AG10803 (cell line): ENCODE data around the gene ELK3.

Experiments used
- DNase-seq: peaks from one replicate; pipeline ENCODE4 v3.0.0; 2010; ENCODE audit warnings: low read depth
- H3K4me3 ChIP-seq: 2 replicates; pipeline ENCODE4 v1.5.1; 2011; ENCODE audit warnings: mild to moderate bottlenecking, low read length, control low read depth
- TF ChIP-seq, protein P1 (sequence below): conservative IDR thresholded peaks from 2 replicates; pipeline ENCODE4 v1.5.1; 2011; ENCODE audit warnings: mild to moderate bottlenecking, low read length, control low read depth, inconsistent platforms

ELK3 gene

DNA sequence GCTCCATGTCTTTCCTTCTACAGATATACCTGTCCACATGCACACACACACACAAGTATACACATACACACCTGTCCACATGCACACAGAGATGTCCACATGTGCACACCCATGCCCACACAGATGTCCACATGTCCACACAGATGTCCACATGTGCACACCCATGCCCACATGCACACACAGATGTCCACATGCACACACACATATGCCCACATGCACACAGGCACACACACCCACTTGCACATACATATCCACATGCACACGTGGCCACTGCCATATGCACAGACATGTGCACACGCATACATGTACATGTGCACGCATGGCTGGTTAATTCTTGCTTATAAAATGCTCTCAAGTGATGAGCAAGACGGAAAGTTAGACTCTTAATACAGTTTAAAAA is 32.2 kb downstream of the ELK3 start:
- TF ChIP-seq, protein P1, sequence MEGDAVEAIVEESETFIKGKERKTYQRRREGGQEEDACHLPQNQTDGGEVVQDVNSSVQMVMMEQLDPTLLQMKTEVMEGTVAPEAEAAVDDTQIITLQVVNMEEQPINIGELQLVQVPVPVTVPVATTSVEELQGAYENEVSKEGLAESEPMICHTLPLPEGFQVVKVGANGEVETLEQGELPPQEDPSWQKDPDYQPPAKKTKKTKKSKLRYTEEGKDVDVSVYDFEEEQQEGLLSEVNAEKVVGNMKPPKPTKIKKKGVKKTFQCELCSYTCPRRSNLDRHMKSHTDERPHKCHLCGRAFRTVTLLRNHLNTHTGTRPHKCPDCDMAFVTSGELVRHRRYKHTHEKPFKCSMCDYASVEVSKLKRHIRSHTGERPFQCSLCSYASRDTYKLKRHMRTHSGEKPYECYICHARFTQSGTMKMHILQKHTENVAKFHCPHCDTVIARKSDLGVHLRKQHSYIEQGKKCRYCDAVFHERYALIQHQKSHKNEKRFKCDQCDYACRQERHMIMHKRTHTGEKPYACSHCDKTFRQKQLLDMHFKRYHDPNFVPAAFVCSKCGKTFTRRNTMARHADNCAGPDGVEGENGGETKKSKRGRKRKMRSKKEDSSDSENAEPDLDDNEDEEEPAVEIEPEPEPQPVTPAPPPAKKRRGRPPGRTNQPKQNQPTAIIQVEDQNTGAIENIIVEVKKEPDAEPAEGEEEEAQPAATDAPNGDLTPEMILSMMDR, result no peak
- DNase-seq, result no peak
- H3K4me3 ChIP-seq, result no peak overlapping the region

DNA sequence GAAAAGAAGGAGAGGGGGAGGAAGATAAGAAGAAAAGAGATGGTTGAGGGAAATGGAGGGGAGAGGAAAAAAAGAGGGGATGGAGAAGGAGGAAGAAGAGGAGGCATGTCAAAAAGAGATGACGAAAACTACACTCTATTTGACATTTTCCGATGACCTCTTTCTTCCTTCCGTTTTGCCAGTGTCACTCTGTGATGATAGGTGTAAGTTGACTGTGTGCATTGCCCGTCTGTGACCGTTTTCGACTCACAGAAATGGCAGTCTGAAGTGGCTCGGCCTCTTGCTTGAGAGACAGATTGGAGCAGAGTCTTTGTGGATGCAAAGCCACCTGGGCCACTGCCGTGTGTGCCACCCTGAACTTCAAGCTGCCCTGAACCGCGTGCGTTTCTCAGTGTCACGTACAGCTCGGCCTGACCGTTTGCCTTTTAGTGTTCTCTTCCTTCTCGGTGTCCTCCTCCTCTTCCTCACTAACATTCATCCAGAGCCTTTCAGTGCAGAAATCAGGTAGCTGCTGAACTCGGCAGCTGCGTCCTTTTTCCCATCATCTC is 32.7 kb downstream of the ELK3 start:
- TF ChIP-seq, protein P1, result no peak
- DNase-seq, result no peak
- H3K4me3 ChIP-seq, result no peak overlapping the region

DNA sequence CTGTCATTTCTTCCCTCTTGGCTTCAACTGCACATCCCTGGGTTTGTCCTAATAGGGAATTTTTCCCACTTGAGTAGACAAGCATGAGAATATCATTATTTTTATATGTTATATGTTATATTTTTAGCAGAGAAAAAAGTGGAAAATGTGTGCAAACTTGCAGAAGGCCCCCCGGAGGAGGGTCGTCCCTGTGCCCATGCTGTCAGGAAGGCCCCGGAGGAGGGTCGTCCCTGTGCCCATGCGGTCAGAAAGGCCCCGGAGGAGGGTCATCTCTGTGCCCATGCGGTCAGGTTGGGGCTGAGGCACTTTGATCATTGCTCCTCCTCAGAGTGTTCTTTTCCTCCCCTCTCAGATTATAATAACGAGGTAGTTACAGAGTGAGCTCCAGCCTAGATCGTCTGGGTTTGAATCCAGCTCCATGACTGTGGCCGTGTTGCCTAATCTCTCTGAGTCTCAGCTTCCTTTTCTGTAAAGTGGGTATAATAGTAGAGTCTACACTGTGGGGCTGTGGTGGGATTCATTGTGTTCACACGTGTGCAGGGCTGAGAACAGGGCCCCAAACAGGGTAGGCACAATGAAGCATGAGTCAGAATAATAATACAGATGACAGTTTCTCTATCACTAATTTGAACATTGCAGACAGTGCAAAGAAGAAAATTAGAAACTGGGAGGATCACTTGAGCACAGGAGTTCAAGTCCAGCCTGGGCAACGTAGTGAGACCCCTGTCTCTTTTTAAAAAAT is 33.4 kb downstream of the ELK3 start:
- TF ChIP-seq, protein P1, result no peak
- no peak for DNase-seq
- H3K4me3 ChIP-seq, result no peak overlapping the region

DNA sequence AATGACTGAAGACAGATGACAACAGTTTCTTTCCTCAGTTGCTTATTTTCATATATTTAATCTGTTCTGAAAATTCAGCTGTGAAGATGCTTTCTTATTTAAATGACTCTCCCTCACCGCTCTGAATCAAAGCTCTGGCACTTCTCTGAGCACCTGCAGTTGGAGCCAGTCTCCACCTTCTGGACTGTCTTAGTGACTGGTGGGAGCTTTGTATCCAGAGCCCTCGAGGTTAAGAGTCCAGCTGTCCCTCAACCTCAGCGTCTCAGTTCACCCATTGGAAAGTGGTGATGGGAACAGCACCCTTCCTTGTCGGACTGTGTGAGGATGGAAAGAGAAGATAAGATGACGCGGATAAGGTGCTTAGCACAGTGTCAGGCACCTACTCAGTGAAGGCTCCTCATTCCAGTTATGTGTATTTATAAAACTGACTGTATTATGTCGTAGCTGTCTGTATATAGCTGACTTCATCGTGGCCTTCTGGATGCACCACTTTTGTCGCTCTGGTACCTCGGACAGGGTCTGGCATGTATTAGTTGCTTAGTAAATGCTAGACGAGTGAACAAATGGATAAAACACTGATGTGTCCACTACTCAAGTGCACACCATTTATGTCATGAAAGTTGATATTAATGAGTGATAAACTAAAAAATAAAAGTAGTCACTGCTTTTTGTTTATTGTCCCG is 34.5 kb downstream of the ELK3 start:
- no peak for DNase-seq
- TF ChIP-seq, protein P1, result no peak
- no peak overlapping the region for H3K4me3 ChIP-seq

DNA sequence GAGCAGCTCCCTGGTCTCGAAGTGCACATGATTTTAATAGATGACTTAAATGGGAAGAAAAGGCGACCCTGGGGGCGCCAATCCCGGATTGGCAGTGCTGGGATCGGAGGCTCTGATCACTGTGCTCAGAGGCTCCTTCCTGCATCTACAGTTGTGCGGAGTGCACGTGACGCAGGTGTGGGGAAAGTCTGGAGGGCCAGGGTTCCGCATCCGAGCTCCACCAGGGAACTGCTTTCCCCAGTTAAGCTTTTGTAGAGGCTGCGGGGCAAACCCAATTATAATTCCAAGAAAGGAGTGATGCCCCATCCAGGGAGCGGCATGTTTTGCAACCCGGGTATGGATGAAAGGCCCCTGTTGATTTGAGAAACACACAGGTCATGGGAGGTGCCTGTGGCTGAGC is 36.5 kb downstream of the ELK3 start:
- no peak overlapping the region for H3K4me3 ChIP-seq
- TF ChIP-seq, protein P1, result no peak
- DNase-seq, result no peak

DNA sequence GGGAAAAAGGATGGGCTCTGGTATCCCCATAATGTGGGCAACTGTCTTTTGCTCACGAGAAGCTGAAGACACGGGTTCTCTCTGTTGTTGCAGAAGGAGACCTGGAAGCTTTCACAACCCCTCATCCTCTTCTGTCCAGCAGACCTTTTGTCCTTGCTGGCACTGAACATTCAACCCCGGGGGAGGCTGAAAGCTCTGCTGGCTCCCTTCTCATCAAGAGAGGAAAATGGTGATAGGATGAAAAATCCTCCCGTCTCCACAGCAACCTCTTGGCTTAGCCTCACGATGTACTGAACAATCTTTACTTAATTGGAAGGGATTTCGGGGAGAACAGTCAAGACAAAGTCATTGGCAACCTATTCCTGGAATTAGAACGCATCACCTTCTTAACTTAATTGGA is 39.0 kb downstream of the ELK3 start:
- DNase-seq, result no peak
- TF ChIP-seq, protein P1, result no peak

DNA sequence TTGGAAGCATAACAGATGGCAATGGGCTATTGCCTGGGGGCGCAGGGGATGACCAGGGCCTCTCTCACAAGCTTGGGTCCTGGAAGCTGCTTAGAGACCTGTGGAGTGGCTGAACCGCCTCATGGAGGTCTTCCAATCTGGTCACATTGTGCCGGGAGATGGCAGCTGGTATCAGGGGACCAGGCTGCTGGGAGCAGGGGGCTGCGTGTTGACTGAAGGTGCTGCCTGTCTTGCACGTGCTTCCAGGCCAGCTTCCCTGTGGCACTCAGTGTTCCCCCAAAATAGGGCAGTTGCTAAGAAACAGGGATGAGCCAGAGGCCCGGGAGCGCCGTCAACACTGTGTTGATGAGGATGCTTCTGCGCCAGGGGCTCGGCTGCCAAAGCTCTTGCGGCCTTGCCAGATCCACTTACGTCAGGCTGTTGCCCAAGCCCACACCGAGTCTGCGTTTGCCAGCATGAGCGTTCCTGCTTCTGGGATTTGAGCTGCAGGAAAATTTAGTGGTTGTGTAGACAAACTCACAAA is 39.8 kb downstream of the ELK3 start:
- DNase-seq, result peak; percentile 99
- no peak overlapping the region for H3K4me3 ChIP-seq

More for the DNA sequence above, 39.0 kb downstream of the ELK3 start:
- H3K4me3 ChIP-seq, result no peak overlapping the region

More for the DNA sequence above, 39.8 kb downstream of the ELK3 start:
- TF ChIP-seq, protein P1, result no peak; the same call in 1 of the 2 replicates
